ENCODE results near the gene DPM3. TPM values are rescaled to one million over a fixed set of nuclear protein-coding genes. Genes with fewer than 3 reads are reported as not detected.

The DPM3 gene
- total RNA-seq, 1 experiment from 2014 or later, result 73.5 TPM

GRCh38 chr1:155135415-155136028 lies 4.8 kb downstream of the DPM3 start, which contains the start of gene SLC50A1 (continued):
- TF ChIP-seq, protein P1, sequence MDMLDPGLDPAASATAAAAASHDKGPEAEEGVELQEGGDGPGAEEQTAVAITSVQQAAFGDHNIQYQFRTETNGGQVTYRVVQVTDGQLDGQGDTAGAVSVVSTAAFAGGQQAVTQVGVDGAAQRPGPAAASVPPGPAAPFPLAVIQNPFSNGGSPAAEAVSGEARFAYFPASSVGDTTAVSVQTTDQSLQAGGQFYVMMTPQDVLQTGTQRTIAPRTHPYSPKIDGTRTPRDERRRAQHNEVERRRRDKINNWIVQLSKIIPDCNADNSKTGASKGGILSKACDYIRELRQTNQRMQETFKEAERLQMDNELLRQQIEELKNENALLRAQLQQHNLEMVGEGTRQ (CRISPR knock-in tag; IDR thresholded peaks at IDR 0.05), result 0 out of 2 replicates have a peak, but pooled peaks have one; percentile 10
- TF ChIP-seq TEAD1 (CRISPR knock-in tag; IDR thresholded peaks at IDR 0.05) (peak; percentile 20; the same call in 1 of the 2 replicates), OVOL2 (CRISPR knock-in tag; IDR thresholded peaks at IDR 0.05; ENCODE audit: borderline replicate concordance) (no peak)

DNA sequence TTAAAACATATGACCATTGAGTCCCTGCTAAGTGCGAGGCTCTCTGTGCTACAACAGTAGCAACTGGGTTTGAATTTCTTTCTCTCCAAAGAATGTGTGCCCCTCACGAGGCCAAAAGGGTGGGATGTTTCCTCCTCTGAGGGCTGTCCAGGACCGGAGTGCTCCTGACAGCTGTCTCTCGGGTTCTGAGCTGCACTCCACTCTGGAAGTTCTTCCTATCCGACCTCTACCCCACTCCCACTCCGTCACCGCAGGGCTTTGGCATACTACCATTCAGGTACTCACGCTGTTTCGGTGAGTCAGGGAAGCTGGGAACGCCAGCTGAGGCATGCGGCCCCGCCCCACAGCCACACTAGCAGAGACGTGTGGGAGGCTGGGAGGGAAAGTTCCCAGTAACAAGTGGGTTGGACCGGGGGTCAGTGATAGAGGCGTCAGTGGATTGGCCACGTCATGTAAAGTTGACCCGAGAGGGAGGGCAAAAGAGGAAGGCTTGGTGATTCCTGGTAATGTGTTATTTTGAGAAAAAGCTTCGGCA lies 5.4 kb downstream of the DPM3 start:
- Mint-ChIP-seq H3K27me3 (ENCODE audit: low read depth) (no peaks in the 10 kb centered on the region; the same call in 1 of the 2 replicates), H3K4me3 (peak overlapping the region; percentile 96), H3K36me3 (peaks cover 24% of the 10 kb centered on the region), H3K27ac (peak overlapping the region; percentile 92), H3K4me1 (peaks cover 24% of the 10 kb centered on the region), H3K9me3 (no peaks in the 10 kb centered on the region)
- 0 out of 2 replicates have a peak, but pooled peaks have one; percentile 8 for TF ChIP-seq GABPB1 (CRISPR knock-in tag; IDR thresholded peaks at IDR 0.05)
- no peak for TF ChIP-seq ZNF671 (CRISPR knock-in tag; IDR thresholded peaks at IDR 0.05)
- TF ChIP-seq ZNF263 (CRISPR knock-in tag; IDR thresholded peaks at IDR 0.05; ENCODE audit: low read depth), result no peak
- no peak for TF ChIP-seq RELA (CRISPR knock-in tag; IDR thresholded peaks at IDR 0.05; ENCODE audit: borderline replicate concordance)
- no peak for TF ChIP-seq USF1 (CRISPR knock-in tag; IDR thresholded peaks at IDR 0.05)
- TF ChIP-seq CREM (CRISPR knock-in tag; IDR thresholded peaks at IDR 0.05), result peak; percentile 12; the same call in 1 of the 2 replicates
- TF ChIP-seq MYBL2 (CRISPR knock-in tag; IDR thresholded peaks at IDR 0.05), result no peak
- DNase-seq (ENCODE audit: low spot score) (peak; percentile 50), ATAC-seq (peak; percentile 7)
- ChIA-PET CTCF (interaction anchor here (1.0 to 4.5 kb wide), 8 partner anchors 10 to 117 kb away, joined by 3 to 66 read pairs (median 12); partner anchors contain the start of gene KRTCAP2), POLR2A (interaction anchor here (0.5 to 0.9 kb wide), 4 partner anchors 10 to 161 kb away, joined by 4 to 5 read pairs (median 4); no protein-coding TSS in a partner anchor)

DNA sequence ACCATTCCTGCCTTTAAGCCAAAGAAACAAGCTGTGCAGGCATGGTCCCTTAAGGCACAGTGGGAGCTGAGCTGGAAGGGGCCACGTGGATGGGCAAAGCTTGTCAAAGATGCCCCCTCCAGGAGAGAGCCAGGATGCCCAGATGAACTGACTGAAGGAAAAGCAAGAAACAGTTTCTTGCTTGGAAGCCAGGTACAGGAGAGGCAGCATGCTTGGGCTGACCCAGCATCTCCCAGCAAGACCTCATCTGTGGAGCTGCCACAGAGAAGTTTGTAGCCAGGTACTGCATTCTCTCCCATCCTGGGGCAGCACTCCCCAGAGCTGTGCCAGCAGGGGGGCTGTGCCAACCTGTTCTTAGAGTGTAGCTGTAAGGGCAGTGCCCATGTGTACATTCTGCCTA lies 6.0 kb downstream of the DPM3 start:
- TF ChIP-seq, protein P2, sequence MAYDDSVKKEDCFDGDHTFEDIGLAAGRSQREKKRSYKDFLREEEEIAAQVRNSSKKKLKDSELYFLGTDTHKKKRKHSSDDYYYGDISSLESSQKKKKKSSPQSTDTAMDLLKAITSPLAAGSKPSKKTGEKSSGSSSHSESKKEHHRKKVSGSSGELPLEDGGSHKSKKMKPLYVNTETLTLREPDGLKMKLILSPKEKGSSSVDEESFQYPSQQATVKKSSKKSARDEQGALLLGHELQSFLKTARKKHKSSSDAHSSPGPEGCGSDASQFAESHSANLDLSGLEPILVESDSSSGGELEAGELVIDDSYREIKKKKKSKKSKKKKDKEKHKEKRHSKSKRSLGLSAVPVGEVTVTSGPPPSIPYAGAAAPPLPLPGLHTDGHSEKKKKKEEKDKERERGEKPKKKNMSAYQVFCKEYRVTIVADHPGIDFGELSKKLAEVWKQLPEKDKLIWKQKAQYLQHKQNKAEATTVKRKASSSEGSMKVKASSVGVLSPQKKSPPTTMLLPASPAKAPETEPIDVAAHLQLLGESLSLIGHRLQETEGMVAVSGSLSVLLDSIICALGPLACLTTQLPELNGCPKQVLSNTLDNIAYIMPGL (CRISPR knock-in tag; IDR thresholded peaks at IDR 0.05), result no peak
- Mint-ChIP-seq H3K4me3 (peak overlapping the region; percentile 96), H3K4me1 (peaks cover 30% of the 10 kb centered on the region), H3K27me3 (ENCODE audit: low read depth) (no peaks in the 10 kb centered on the region; the same call in 1 of the 2 replicates), H3K27ac (peak overlapping the region; percentile 92; the same call in 1 of the 2 replicates), H3K36me3 (peaks cover 24% of the 10 kb centered on the region), H3K9me3 (no peaks in the 10 kb centered on the region)
- ChIA-PET CTCF (interaction anchor here (1.2 to 4.5 kb wide), 7 partner anchors 9 to 117 kb away, joined by 3 to 66 read pairs (median 13); partner anchors contain the start of gene KRTCAP2), POLR2A (interaction anchor here (0.5 to 1.0 kb wide), 3 partner anchors 17 to 59 kb away, joined by 3 to 5 read pairs (median 4); no protein-coding TSS in a partner anchor)
- no peak for ATAC-seq
- no peak for DNase-seq (ENCODE audit: low spot score)

- Mint-ChIP-seq H3K4me3 (no peak overlapping the region), H3K9me3 (no peaks in the 10 kb centered on the region), H3K27me3 (ENCODE audit: low read depth) (peaks cover 2% of the 10 kb centered on the region), H3K4me1 (peaks cover 35% of the 10 kb centered on the region), H3K27ac (no peak overlapping the region), H3K36me3 (peaks cover 22% of the 10 kb centered on the region)
- DNase-seq (ENCODE audit: low spot score), result no peak
- ChIA-PET POLR2A (interaction anchor here (0.5 to 1.0 kb wide), 3 partner anchors 18 to 321 kb away, joined by 3 to 11 read pairs (median 5); no protein-coding TSS in a partner anchor), CTCF (interaction anchor here (0.7 to 4.5 kb wide), 3 partner anchors 33 to 42 kb away, joined by 3 to 66 read pairs (median 34); partner anchors contain the start of gene KRTCAP2)
- ATAC-seq, result no peak
- TF ChIP-seq NR1H2 (CRISPR knock-in tag; IDR thresholded peaks at IDR 0.05), result no peak
- TF ChIP-seq RORB (CRISPR knock-in tag; IDR thresholded peaks at IDR 0.05), result no peak
- TF ChIP-seq, protein P3, sequence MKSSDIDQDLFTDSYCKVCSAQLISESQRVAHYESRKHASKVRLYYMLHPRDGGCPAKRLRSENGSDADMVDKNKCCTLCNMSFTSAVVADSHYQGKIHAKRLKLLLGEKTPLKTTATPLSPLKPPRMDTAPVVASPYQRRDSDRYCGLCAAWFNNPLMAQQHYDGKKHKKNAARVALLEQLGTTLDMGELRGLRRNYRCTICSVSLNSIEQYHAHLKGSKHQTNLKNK (CRISPR knock-in tag; IDR thresholded peaks at IDR 0.05), result no peak
- TF ChIP-seq TP53 (CRISPR knock-in tag; IDR thresholded peaks at IDR 0.05), result no peak
- no peak for TF ChIP-seq SOX15 (CRISPR knock-in tag; IDR thresholded peaks at IDR 0.05)
- TF ChIP-seq ATF2 (CRISPR knock-in tag; IDR thresholded peaks at IDR 0.05; ENCODE audit: borderline replicate concordance, low read depth), result no peak
- TF ChIP-seq HMGA2 (CRISPR knock-in tag; IDR thresholded peaks at IDR 0.05), result no peak
- TF ChIP-seq, protein P4, sequence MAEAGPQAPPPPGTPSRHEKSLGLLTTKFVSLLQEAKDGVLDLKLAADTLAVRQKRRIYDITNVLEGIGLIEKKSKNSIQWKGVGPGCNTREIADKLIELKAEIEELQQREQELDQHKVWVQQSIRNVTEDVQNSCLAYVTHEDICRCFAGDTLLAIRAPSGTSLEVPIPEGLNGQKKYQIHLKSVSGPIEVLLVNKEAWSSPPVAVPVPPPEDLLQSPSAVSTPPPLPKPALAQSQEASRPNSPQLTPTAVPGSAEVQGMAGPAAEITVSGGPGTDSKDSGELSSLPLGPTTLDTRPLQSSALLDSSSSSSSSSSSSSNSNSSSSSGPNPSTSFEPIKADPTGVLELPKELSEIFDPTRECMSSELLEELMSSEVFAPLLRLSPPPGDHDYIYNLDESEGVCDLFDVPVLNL (CRISPR knock-in tag; IDR thresholded peaks at IDR 0.05; ENCODE audit: borderline replicate concordance, low read depth), result no peak
- no peak for TF ChIP-seq ATF6 (CRISPR knock-in tag; IDR thresholded peaks at IDR 0.05)
Measured at GRCh38 chr1:155133799-155134281, 6.5 kb downstream of the DPM3 start.

All from WTC11 (cell line).